Esophagus muscularis mucosa (tissue), 4 donors: Measurements from ENCODE around the gene ABHD6. TPM values are rescaled to one million over a fixed set of nuclear protein-coding genes. Genes with fewer than 3 reads are reported as not detected.
"Not testable (repeated sequence)": the region's sequence is repeated elsewhere in the genome, so short reads cannot be mapped to it uniquely, and the experiment has no call there.

ENCODE experiments used
- DNase-seq: peaks from one replicate; pipeline ENCODE4 v3.0.0-alpha.2; 2017; ENCODE audit errors: extremely low spot score
- H3K27ac ChIP-seq, 4 donors: fragments of 200-600 bp; sonication (generic); replicated peaks in 1 of 4; 1 replicate in 3 of 4; 2 replicates in 1 of 4; pipeline ENCODE4 v1.5.1; 2016 to 2019; ENCODE audit warnings: mild to moderate bottlenecking in 1 of 4
- H3K27me3 ChIP-seq, 4 donors: fragments of 200-600 bp; sonication (generic); one replicate each; pipeline versions ENCODE4 v1.5.1 to v1.6.0; 2016 to 2019
- H3K36me3 ChIP-seq, 4 donors: fragments of 200-600 bp; sonication (generic); one replicate each; pipeline ENCODE4 v1.5.1; 2016 to 2019
- H3K4me1 ChIP-seq, 4 donors: fragments of 200-600 bp; sonication (generic); one replicate each; pipeline ENCODE4 v1.5.1; 2016 to 2019
- H3K4me3 ChIP-seq, 4 donors: fragments of 200-600 bp; sonication (generic); 1 replicate in 2 of 4; 2 replicates in 2 of 4; pipeline ENCODE4 v1.5.1; 2016 to 2019; ENCODE audit warnings: mild to moderate bottlenecking in 4 of 4, moderate library complexity in 1 of 4
- H3K9me3 ChIP-seq, 4 donors: fragments of 200-600 bp; sonication (generic); 1 replicate in 3 of 4; 2 replicates in 1 of 4; pipeline ENCODE4 v1.5.1; 2016 to 2019
- CTCF ChIP-seq, 3 experiments: fragments of 200-600 bp in 2 of 3; fragments of 450-650 bp in 1 of 3; sonication (generic) in 2 of 3; IDR thresholded peaks; one replicate each; pipeline ENCODE4 v1.5.1; 2017 to 2019; ENCODE audit warnings: antibody characterized with exemption in 3 of 3, mild to moderate bottlenecking in 2 of 3, moderate library complexity in 1 of 3
- EP300 ChIP-seq: sonication (generic); formaldehyde crosslinking; IDR thresholded peaks from one replicate; pipeline ENCODE4 v1.6.1; 2017; ENCODE audit warnings: antibody characterized with exemption
- POLR2A ChIP-seq: fragments of 450-650 bp; IDR thresholded peaks from one replicate; pipeline ENCODE4 v1.6.1; 2017; ENCODE audit warnings: antibody characterized with exemption, moderate library complexity, mild to moderate bottlenecking, low read depth
- POLR2AphosphoS5 ChIP-seq, 2 donors: sonication (generic); formaldehyde crosslinking; IDR thresholded peaks; one replicate each; pipeline ENCODE4 v1.6.1; 2017; ENCODE audit warnings: antibody characterized with exemption in 2 of 2
- WGBS: methylation state at CpG from one replicate; pipeline ENCODE4 v1.1.5; 2018; 5-methylcytosine and 5-hydroxymethylcytosine counted together
- intact Hi-C: fragments of 100-400 bp; cut with DNase I; formaldehyde crosslinking; loops from one replicate; pipeline ENCODE4 v1.15.1; 2023
- total RNA-seq, 4 donors: library from RNA; depleted of rRNA; stranded (reverse); fragments of >200 nt; gene quantifications; one replicate each; pipeline versions ENCODE4 v1.1.0 to v1.2.1, GENCODE V29; 2016

The ABHD6 gene
- total RNA-seq, 4 donors from 2014 or later: 13.1 to 20.3 (median 17.9) TPM

DNA sequence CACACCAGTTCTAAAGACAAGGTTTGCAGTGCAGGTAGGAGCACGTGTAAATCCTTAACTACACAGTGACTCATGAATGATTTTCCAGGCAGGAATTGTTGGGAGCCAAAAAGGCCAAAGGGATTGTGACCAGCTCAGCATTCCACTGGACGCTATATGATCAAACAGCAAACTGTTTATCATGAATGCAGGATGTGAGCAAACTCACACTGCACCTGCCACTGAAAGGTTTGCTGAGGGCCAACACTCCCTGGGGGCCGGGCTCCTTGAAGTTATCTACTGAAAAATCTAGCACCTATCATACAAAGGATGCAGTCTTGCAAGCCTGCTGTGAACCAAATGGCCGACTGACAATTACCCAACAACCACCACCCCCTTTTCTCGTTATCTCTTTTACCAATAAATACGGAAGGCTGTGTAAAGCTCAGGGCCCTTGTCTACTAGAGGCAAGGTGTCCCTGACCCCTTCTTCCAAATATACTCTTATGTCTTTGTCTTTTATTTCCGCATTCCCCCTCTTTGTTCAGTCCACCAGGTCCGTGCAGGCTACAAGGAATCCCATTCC lies 15.3 kb upstream of the ABHD6 start:
- H3K4me3 ChIP-seq: no peak overlapping the region
- intact Hi-C loops: no loop called here
- H3K9me3 ChIP-seq: no peaks in the 10 kb centered on the region
- no peaks in the 10 kb centered on the region for H3K27me3 ChIP-seq
- H3K4me1 ChIP-seq: peaks cover 6 to 8% (median 7%) of the 10 kb centered on the region in 4 donors
- no peak overlapping the region for H3K27ac ChIP-seq
- no peak for DNase-seq
- no peak for TF ChIP-seq CTCF (IDR thresholded peaks at IDR 0.05)
- TF ChIP-seq EP300: no peak
- TF ChIP-seq POLR2AphosphoS5 (IDR thresholded peaks at IDR 0.05): no peak
- no peak for TF ChIP-seq POLR2A
- H3K36me3 ChIP-seq: no peaks in the 10 kb centered on the region
- 83% methylated on average over 8 of the region's 8 CpGs for WGBS

GRCh38 chr3:58223855-58224254 lies 13.7 kb upstream of the ABHD6 start:
- TF ChIP-seq POLR2AphosphoS5 (IDR thresholded peaks at IDR 0.05): no peak
- no peak for TF ChIP-seq CTCF (IDR thresholded peaks at IDR 0.05)
- no peak for TF ChIP-seq EP300
- TF ChIP-seq POLR2A: no peak
- Histone ChIP-seq H3K4me1 (no peaks in the 10 kb centered on the region), H3K36me3 (no peaks in the 10 kb centered on the region), H3K27ac (no peak overlapping the region), H3K9me3 (no peaks in the 10 kb centered on the region), H3K27me3 (no peaks in the 10 kb centered on the region), H3K4me3 (no peak overlapping the region)
- WGBS: 93% methylated on average over 4 of the region's 4 CpGs
- intact Hi-C loops: no loop called here
- DNase-seq: no peak

DNA sequence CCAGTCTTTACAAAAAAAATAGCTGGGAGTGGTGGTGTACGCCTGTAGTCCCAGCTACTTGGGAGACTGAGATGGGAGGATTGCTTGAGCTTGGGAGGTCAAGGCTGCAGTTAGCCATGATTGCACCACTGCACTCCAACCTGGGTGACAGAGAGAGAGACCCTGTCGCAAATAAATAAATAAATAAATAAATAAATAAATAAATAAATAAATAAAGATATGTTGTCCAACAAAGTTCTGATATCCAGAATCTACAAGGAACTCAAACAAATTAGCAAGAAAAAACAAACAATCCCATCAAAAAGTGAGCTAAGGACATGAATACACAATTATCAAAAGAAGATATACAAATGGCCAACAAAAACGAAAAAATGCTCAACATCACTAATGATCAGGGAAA lies 9.7 kb upstream of the ABHD6 start:
- DNase-seq, H3K27ac ChIP-seq, H3K9me3 ChIP-seq, H3K4me3 ChIP-seq, H3K27me3 ChIP-seq, H3K4me1 ChIP-seq, intact Hi-C loops, H3K36me3 ChIP-seq: not testable (repeated sequence)
- WGBS: 90% methylated on average over 3 of the region's 3 CpGs

GRCh38 chr3:58230876-58231552 lies 6.6 kb upstream of the ABHD6 start:
- Histone ChIP-seq H3K36me3 (no peaks in the 10 kb centered on the region), H3K27me3 (no peaks in the 10 kb centered on the region), H3K27ac (no peak overlapping the region), H3K4me3 (no peak overlapping the region), H3K4me1 (peaks cover 0 to 8% (median 0%) of the 10 kb centered on the region in 4 donors), H3K9me3 (no peaks in the 10 kb centered on the region)
- DNase-seq: no peak
- TF ChIP-seq POLR2AphosphoS5 (IDR thresholded peaks at IDR 0.05): no peak
- TF ChIP-seq POLR2A: no peak
- intact Hi-C loops: no loop called here
- 4% methylated on average over 1 of the region's 1 CpG for WGBS

DNA sequence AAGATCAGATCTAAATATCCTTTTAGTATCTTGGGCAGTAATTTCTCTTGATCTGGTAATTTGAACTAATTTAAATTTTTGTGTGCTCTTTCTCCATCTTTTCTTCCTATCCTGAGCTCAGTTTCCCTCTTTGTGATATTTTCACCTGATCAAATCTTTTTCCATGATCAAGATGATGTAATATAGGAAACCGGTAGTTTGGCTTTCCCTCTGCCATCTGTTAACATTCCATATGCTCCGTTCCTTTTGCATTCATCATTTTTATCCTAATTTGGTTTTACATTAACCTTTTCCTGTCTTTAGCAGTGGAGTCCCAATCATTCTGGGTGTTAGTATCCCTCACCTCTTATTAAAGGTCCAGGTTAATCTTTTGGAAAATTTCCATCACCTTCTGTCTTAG lies 5.9 kb upstream of the ABHD6 start:
- Histone ChIP-seq H3K27me3 (no peaks in the 10 kb centered on the region), H3K4me1 (peaks cover 4 to 12% (median 5%) of the 10 kb centered on the region in 4 donors), H3K27ac (no peak overlapping the region), H3K36me3 (no peaks in the 10 kb centered on the region), H3K9me3 (no peaks in the 10 kb centered on the region), H3K4me3 (no peak overlapping the region)
- no peak for DNase-seq
- intact Hi-C loops: no loop called here
- TF ChIP-seq EP300 (no peak), POLR2AphosphoS5 (IDR thresholded peaks at IDR 0.05) (no peak)
- WGBS: 22% methylated on average over 2 of the region's 2 CpGs

DNA sequence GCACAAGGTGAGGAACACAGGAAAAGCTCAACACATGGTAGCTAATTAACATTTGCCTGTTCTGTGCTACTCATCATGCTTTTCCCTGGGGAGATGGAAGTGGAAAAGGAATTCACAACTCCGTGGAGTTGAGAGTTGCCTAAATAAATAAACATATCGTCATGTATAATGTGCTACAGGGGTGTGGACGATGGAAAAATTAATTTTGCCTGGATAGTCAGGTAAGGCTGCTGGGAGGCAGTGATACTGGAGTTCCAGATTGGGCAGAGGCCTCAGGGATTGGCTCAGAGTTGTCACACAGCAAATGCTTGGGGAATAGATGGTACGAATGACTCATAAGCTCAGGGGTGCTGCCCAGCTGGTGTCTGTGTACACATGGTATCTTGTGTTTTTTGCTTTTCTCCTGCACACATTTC lies 3.1 kb upstream of the ABHD6 start:
- peaks cover 15 to 27% (median 20%) of the 10 kb centered on the region in 4 donors for H3K4me1 ChIP-seq
- no peak for TF ChIP-seq EP300
- no peak for DNase-seq
- intact Hi-C loops: no loop called here
- H3K27ac ChIP-seq: no peak overlapping the region
- no peaks in the 10 kb centered on the region for H3K27me3 ChIP-seq
- no peaks in the 10 kb centered on the region for H3K36me3 ChIP-seq
- WGBS: 46% methylated on average over 4 of the region's 4 CpGs
- H3K4me3 ChIP-seq: no peak overlapping the region
- H3K9me3 ChIP-seq: no peaks in the 10 kb centered on the region
